Activated CD4-positive, alpha-beta T cell treated with anti-CD3 and anti-CD28 coated beads, Interleukin-2, amount 10 ng/mL, durations not matched to agents 24 days and 14 days (primary cell): ENCODE data around the gene ZHX3. TPM values are rescaled to one million over a fixed set of nuclear protein-coding genes. Genes with fewer than 3 reads are reported as not detected.
"Not testable (repeated sequence)": the region's sequence is repeated elsewhere in the genome, so short reads cannot be mapped to it uniquely, and the experiment has no call there.

Source experiments
- DNase-seq: peaks from one replicate; pipeline ENCODE4 v3.0.0; 2022
- H3K27ac Mint-ChIP-seq: one replicate; pipeline ENCODE4 v1.8.0; 2022; ENCODE audit warnings: mild to moderate bottlenecking, mixed read lengths
- H3K27me3 Mint-ChIP-seq: one replicate; pipeline ENCODE4 v1.8.0; 2022; ENCODE audit warnings: mixed read lengths
- H3K36me3 Mint-ChIP-seq: one replicate; pipeline ENCODE4 v1.8.0; 2022; ENCODE audit warnings: low read depth, mild to moderate bottlenecking, mixed read lengths
- H3K4me1 Mint-ChIP-seq: one replicate; pipeline ENCODE4 v1.8.0; 2021; ENCODE audit warnings: mixed read lengths
- H3K4me3 Mint-ChIP-seq: one replicate; pipeline ENCODE4 v1.8.0; 2022; ENCODE audit warnings: mild to moderate bottlenecking, moderate library complexity, mixed read lengths
- H3K9me3 Mint-ChIP-seq: one replicate; pipeline ENCODE4 v1.8.0; 2021; ENCODE audit warnings: mixed read lengths
- intact Hi-C: fragments of 100-400 bp; cut with micrococcal nuclease; formaldehyde crosslinking; loops from one replicate; pipeline ENCODE4 v1.15.1; 2023
- total RNA-seq: library from RNA; stranded (reverse); gene quantifications from 2 replicates; pipeline ENCODE4 v1.2.3, GENCODE V29; 2022

The ZHX3 gene
- total RNA-seq, 1 donor from 2014 or later: 11.7 TPM

GRCh38 chr20:41261260-41261659, 56.3 kb downstream of the ZHX3 start:
- DNase-seq: no peak
- no peaks in the 10 kb centered on the region for H3K27me3 Mint-ChIP-seq
- intact Hi-C loops: no loop called here
- H3K27ac Mint-ChIP-seq: no peak overlapping the region
- no peaks in the 10 kb centered on the region for H3K4me1 Mint-ChIP-seq
- no peak overlapping the region for H3K4me3 Mint-ChIP-seq
- H3K36me3 Mint-ChIP-seq: no peaks in the 10 kb centered on the region
- H3K9me3 Mint-ChIP-seq: no peaks in the 10 kb centered on the region

GRCh38 chr20:41260734-41261220, 56.8 kb downstream of the ZHX3 start:
- H3K27ac Mint-ChIP-seq: no peak overlapping the region
- no peak for DNase-seq
- no peaks in the 10 kb centered on the region for H3K4me1 Mint-ChIP-seq
- H3K27me3 Mint-ChIP-seq: no peaks in the 10 kb centered on the region
- intact Hi-C loops: no loop called here
- H3K9me3 Mint-ChIP-seq: no peaks in the 10 kb centered on the region
- H3K4me3 Mint-ChIP-seq: no peak overlapping the region
- H3K36me3 Mint-ChIP-seq: no peaks in the 10 kb centered on the region

- no peak overlapping the region for H3K4me3 Mint-ChIP-seq
- no peak for DNase-seq
- H3K27ac Mint-ChIP-seq: no peak overlapping the region
- no peaks in the 10 kb centered on the region for H3K36me3 Mint-ChIP-seq
- H3K9me3 Mint-ChIP-seq: no peaks in the 10 kb centered on the region
- H3K27me3 Mint-ChIP-seq: no peaks in the 10 kb centered on the region
- no peaks in the 10 kb centered on the region for H3K4me1 Mint-ChIP-seq
- intact Hi-C loops: no loop called here
These were observed 58.2 kb downstream of the ZHX3 start for GRCh38 chr20:41259309-41259708.

- H3K27ac Mint-ChIP-seq: no peak overlapping the region
- DNase-seq: no peak
- H3K4me1 Mint-ChIP-seq: no peaks in the 10 kb centered on the region
- intact Hi-C loops: no loop called here
- H3K27me3 Mint-ChIP-seq: no peaks in the 10 kb centered on the region
- H3K4me3 Mint-ChIP-seq: no peak overlapping the region
- no peaks in the 10 kb centered on the region for H3K36me3 Mint-ChIP-seq
- no peaks in the 10 kb centered on the region for H3K9me3 Mint-ChIP-seq
These were observed 59.1 kb downstream of the ZHX3 start for GRCh38 chr20:41258474-41258873.

- Mint-ChIP-seq H3K4me1 (no peaks in the 10 kb centered on the region), H3K4me3 (no peak overlapping the region), H3K27ac (no peak overlapping the region), H3K36me3 (no peaks in the 10 kb centered on the region), H3K9me3 (no peaks in the 10 kb centered on the region), H3K27me3 (no peaks in the 10 kb centered on the region)
- no peak for DNase-seq
- intact Hi-C loops: no loop called here
These were observed 61.0 kb downstream of the ZHX3 start for GRCh38 chr20:41256516-41256915.

GRCh38 chr20:41255655-41256054, 61.9 kb downstream of the ZHX3 start:
- Mint-ChIP-seq H3K27ac (no peak overlapping the region), H3K4me1 (no peaks in the 10 kb centered on the region), H3K27me3 (no peaks in the 10 kb centered on the region), H3K9me3 (no peaks in the 10 kb centered on the region), H3K4me3 (no peak overlapping the region), H3K36me3 (no peaks in the 10 kb centered on the region)
- DNase-seq: no peak
- intact Hi-C loops: no loop called here

- Mint-ChIP-seq H3K27me3 (no peaks in the 10 kb centered on the region), H3K4me3 (no peak overlapping the region), H3K4me1 (no peaks in the 10 kb centered on the region), H3K27ac (no peak overlapping the region), H3K36me3 (no peaks in the 10 kb centered on the region), H3K9me3 (no peaks in the 10 kb centered on the region)
- DNase-seq: no peak
- intact Hi-C loops: no loop called here
These were observed 67.9 kb downstream of the ZHX3 start for GRCh38 chr20:41249411-41250281.

- DNase-seq: no peak
- H3K36me3 Mint-ChIP-seq: no peaks in the 10 kb centered on the region
- intact Hi-C loops: no loop called here
- no peaks in the 10 kb centered on the region for H3K27me3 Mint-ChIP-seq
- H3K4me3 Mint-ChIP-seq: no peak overlapping the region
- no peaks in the 10 kb centered on the region for H3K9me3 Mint-ChIP-seq
- H3K4me1 Mint-ChIP-seq: peaks cover 2% of the 10 kb centered on the region
- no peak overlapping the region for H3K27ac Mint-ChIP-seq
These were observed 69.0 kb downstream of the ZHX3 start for GRCh38 chr20:41248368-41249024.

GRCh38 chr20:41247523-41248367, 69.8 kb downstream of the ZHX3 start:
- Mint-ChIP-seq H3K4me3 (no peak overlapping the region), H3K9me3 (no peaks in the 10 kb centered on the region), H3K27me3 (no peaks in the 10 kb centered on the region), H3K36me3 (no peaks in the 10 kb centered on the region), H3K4me1 (peaks cover 5% of the 10 kb centered on the region), H3K27ac (no peak overlapping the region)
- intact Hi-C loops: no loop called here
- no peak for DNase-seq

- Mint-ChIP-seq H3K27me3 (no peaks in the 10 kb centered on the region), H3K9me3 (peaks cover 7% of the 10 kb centered on the region), H3K4me1 (peaks cover 13% of the 10 kb centered on the region), H3K27ac (no peak overlapping the region), H3K36me3 (no peaks in the 10 kb centered on the region), H3K4me3 (no peak overlapping the region)
- intact Hi-C loops: no loop called here
- DNase-seq: no peak
These were observed 72.3 kb downstream of the ZHX3 start for GRCh38 chr20:41245086-41245707.

- no peaks in the 10 kb centered on the region for H3K36me3 Mint-ChIP-seq
These were observed 74.7 kb downstream of the ZHX3 start for GRCh38 chr20:41242807-41243206.

GRCh38 chr20:41242352-41242751, 75.2 kb downstream of the ZHX3 start:
- Mint-ChIP-seq H3K36me3 (no peaks in the 10 kb centered on the region), H3K4me3 (no peak overlapping the region), H3K27ac (no peak overlapping the region), H3K27me3 (no peaks in the 10 kb centered on the region), H3K4me1 (peaks cover 13% of the 10 kb centered on the region), H3K9me3 (peaks cover 7% of the 10 kb centered on the region)
- DNase-seq: no peak
- intact Hi-C loops: no loop called here

More at GRCh38 chr20:41242807-41243206, 74.7 kb downstream of the ZHX3 start:
- no peak for DNase-seq
- no peak overlapping the region for H3K4me3 Mint-ChIP-seq
- H3K9me3 Mint-ChIP-seq: peaks cover 7% of the 10 kb centered on the region
- intact Hi-C loops: no loop called here
- H3K27ac Mint-ChIP-seq: peak overlapping the region; percentile 19
- peaks cover 13% of the 10 kb centered on the region for H3K4me1 Mint-ChIP-seq
- H3K27me3 Mint-ChIP-seq: no peaks in the 10 kb centered on the region

GRCh38 chr20:41237233-41237632, 80.3 kb downstream of the ZHX3 start:
- peaks cover 14% of the 10 kb centered on the region for H3K4me1 Mint-ChIP-seq
- intact Hi-C loops: loop anchor here (10.0 kb wide), 1 partner anchor 458 kb away; no protein-coding TSS in a partner anchor
- not testable (repeated sequence) for H3K36me3 Mint-ChIP-seq, H3K27me3 Mint-ChIP-seq, H3K9me3 Mint-ChIP-seq, H3K27ac Mint-ChIP-seq, DNase-seq, H3K4me3 Mint-ChIP-seq
